Cardiac muscle cell (in vitro differentiated cells and primary cell): ENCODE data around the gene VAPA. TPM values are rescaled to one million over a fixed set of nuclear protein-coding genes. Genes with fewer than 3 reads are reported as not detected.

Source experiments
- DNase-seq, 2 donors: peaks; one replicate each; pipeline versions ENCODE4 v3.0.0 to v3.0.0-alpha.2; 2010 to 2017; ENCODE audit warnings: low read depth in 1 of 2, low spot score in 1 of 2
- H3K27ac ChIP-seq: fragments of 200-600 bp; sonication (generic); 2 replicates; pipeline ENCODE4 v1.5.1; 2016
- H3K27me3 ChIP-seq: fragments of 200-600 bp; sonication (generic); 2 replicates; pipeline ENCODE4 v1.6.0; 2016; ENCODE audit warnings: control low read depth
- H3K36me3 ChIP-seq: fragments of 200-600 bp; sonication (generic); 2 replicates; pipeline ENCODE4 v1.5.1; 2016; ENCODE audit warnings: control low read depth
- H3K4me1 ChIP-seq: fragments of 200-600 bp; sonication (generic); 2 replicates; pipeline ENCODE4 v1.8.1; 2017; ENCODE audit warnings: low read depth, mild to moderate bottlenecking, mixed run types
- H3K4me3 ChIP-seq: fragments of 200-600 bp; sonication (generic); 2 replicates; pipeline ENCODE4 v1.5.1; 2016; ENCODE audit warnings: mild to moderate bottlenecking
- H3K9me3 ChIP-seq: fragments of 200-600 bp; sonication (generic); 2 replicates; pipeline ENCODE4 v1.5.1; 2017; ENCODE audit warnings: low read depth, mild to moderate bottlenecking, control low read depth
- CTCF ChIP-seq: IDR thresholded peaks from 2 replicates; pipeline ENCODE4 v1.5.1; 2012; ENCODE audit warnings: low read depth, mild to moderate bottlenecking, low read length
- polyA plus RNA-seq: library from polyadenylated mRNA; unstranded; fragments of >200 nt; fragmentation: Nextera tagmentation; extraction: Ambion mirVana; gene quantifications from 2 replicates; pipeline ENCODE4 v1.2.1, GENCODE V29; 2016
- total RNA-seq: library from RNA; depleted of rRNA; stranded (reverse); fragments of >200 nt; gene quantifications from 2 replicates; pipeline ENCODE4 v1.2.3, GENCODE V29; 2016

The VAPA gene
- total and polyA plus RNA-seq, 2 experiments from 2014 or later, result 137 to 215 TPM

DNA sequence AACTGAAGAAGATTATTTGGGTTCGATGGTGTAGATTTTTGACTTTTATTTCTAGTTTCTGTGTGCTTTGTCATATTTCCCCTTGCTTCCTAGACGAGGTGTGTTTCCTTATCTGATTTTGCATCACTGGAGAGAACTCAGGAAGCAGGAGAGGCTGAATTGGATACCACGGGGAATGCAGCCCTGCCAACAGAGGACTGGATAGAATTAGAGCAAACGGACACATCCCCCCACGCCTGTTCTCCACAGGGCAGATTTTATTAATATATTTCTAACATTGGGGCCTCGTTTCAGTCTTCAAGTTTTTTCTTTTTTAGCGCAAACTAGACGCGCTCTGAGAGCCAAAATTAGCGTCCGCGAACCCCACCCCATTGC lies 678 bp upstream of the VAPA start:
- Histone ChIP-seq H3K4me1 (peaks cover 15% of the 10 kb centered on the region), H3K4me3 (peak overlapping the region; percentile 75), H3K9me3 (no peaks in the 10 kb centered on the region), H3K27ac (no peak overlapping the region), H3K27me3 (no peaks in the 10 kb centered on the region), H3K36me3 (no peaks in the 10 kb centered on the region)
- TF ChIP-seq CTCF, result no peak
- DNase-seq, result no peak

DNA sequence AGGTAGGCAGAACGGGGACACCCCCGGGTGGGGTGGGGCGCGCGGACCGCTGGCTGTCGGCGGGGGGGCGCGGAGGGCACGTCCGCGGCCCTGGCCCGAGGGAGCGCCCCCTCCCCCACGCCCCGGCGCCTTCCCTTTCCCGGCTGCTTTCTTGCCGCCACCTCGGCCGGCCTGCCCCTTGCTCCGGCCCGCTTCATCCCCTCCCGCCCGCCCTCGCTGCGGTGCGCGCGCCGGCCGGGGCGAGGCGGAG lies 443 bp downstream of the VAPA start:
- Histone ChIP-seq H3K27me3 (no peaks in the 10 kb centered on the region), H3K9me3 (no peaks in the 10 kb centered on the region), H3K36me3 (no peaks in the 10 kb centered on the region), H3K4me1 (peaks cover 23% of the 10 kb centered on the region), H3K4me3 (peak overlapping the region; percentile 75), H3K27ac (peak overlapping the region; percentile 95)
- TF ChIP-seq CTCF, result no peak
- no peak for DNase-seq

DNA sequence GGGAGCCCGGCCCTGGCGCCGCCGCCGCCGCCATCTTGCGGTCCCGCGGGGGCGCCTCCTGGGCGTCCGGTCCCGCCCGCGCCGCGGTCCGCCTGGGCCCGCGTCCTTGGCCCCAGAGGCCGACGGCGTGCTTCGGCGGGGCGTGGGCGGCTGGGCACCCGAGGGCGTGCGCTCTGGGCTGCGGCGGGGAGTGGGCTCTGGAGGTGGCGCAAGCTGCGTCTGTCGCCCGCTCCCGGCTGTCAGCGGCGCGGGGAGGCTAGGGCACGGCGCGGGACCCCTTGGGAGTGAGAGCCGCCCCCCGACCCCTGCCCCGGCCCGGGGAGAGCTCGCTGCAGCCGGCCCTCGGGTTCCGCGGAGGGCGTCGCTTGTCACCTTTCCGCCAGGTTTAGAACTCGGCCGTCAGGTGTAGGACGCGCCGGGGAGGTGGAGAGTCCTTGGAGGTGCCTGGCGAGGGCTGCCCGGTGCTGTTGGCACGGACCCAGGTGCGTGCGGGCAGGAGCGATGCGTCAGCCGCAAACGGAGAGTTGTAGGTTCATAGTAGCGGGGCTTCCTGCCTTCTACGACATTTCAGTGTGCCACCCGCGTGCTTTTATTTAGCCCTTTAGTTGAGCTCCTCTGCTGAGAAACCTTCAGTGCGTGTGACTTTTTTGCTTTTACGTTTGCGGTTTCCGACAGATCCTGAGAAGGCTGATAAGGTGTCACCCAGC lies 921 bp downstream of the VAPA start:
- peak overlapping the region; percentile 75 for H3K4me3 ChIP-seq
- peak overlapping the region; percentile 95 for H3K27ac ChIP-seq
- no peak for TF ChIP-seq CTCF
- DNase-seq, result peak; percentile 65 to 75
- H3K36me3 ChIP-seq, result no peaks in the 10 kb centered on the region
- peaks cover 25% of the 10 kb centered on the region for H3K4me1 ChIP-seq
- no peaks in the 10 kb centered on the region for H3K27me3 ChIP-seq
- no peaks in the 10 kb centered on the region for H3K9me3 ChIP-seq

DNA sequence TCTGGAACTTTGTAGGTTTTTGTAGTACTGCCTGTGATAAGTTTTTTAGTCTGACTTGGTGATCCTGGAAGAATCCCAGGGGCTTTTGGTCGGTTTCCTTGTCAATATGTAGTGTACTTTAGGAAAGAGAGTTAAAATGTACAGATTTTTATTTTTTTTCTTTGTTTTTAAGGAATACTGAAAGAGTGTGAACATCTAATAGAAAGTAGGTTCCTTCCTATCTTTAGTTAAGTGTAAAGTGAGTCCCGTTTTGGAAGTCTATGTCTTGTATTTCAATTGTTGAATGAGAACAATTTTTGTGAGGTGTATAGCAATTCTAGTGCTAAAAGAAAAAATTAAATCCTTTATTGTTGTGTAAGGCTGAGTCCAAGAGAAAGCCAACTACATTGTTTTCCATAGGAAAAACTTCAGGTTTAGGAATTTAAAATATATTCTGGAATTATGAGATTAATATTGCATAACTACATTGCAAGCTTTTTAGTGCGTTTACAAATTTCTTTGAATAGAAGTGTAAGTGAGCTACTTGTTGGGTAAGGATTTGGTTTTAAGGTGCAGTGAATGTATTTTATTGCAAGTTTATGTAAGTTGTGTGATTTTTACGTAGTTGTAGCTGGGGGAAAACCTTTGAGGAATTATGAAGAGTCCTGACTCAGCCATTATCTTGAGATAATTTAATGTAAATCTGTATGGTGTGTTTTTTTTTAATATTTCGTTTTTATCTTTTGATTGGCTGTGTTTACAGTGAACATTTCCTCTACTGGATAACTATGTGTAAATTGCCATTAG lies 1.7 kb downstream of the VAPA start:
- DNase-seq, result no peak
- Histone ChIP-seq H3K27ac (peak overlapping the region; percentile 95), H3K36me3 (no peaks in the 10 kb centered on the region), H3K4me3 (peak overlapping the region; percentile 75), H3K4me1 (peaks cover 28% of the 10 kb centered on the region), H3K27me3 (no peaks in the 10 kb centered on the region), H3K9me3 (no peaks in the 10 kb centered on the region)
- TF ChIP-seq CTCF, result no peak

DNA sequence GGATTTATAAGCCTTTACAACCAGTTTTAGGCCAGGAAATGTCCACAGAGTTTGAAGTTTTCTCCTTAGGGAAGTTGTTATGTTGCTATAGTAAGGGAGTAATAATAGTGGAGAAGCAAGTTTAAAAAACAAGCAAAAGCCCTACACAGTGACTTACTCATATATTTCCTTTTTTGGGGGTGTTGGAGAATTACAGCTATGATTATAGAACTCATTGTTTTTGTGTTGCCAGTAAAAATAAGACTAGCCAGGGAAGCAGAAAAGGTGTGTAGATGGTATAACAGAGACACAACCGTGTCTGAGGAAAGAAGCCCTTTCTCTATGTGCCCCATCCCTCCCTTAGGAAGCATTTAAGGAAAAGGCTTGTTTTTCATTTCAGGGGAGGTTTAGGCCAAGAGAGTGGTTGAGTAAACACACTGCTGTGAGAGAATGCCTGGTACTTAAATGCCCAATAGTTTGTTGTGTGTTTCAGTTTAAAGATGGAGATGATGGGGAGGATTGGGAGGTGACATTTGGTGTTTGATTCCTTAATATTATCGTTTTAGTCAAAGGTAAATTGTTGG lies 2.3 kb downstream of the VAPA start:
- H3K27ac ChIP-seq, result no peak overlapping the region
- TF ChIP-seq CTCF, result no peak
- no peaks in the 10 kb centered on the region for H3K36me3 ChIP-seq
- H3K4me3 ChIP-seq, result peak overlapping the region; percentile 75
- no peaks in the 10 kb centered on the region for H3K9me3 ChIP-seq
- H3K4me1 ChIP-seq, result peaks cover 34% of the 10 kb centered on the region
- peak in 1 of 2 donors; percentile 33 for DNase-seq
- no peaks in the 10 kb centered on the region for H3K27me3 ChIP-seq
